Measurements from ENCODE around the gene HSPA1B. TPM values are rescaled to one million over a fixed set of nuclear protein-coding genes. Genes with fewer than 3 reads are reported as not detected.
"Not testable (repeated sequence)": the region's sequence is repeated elsewhere in the genome, so short reads cannot be mapped to it uniquely, and the experiment has no call there.

Gene HSPA1B
- total RNA-seq, 1 experiment from 2014 or later: 214 TPM

- BruUV-seq (replicated peaks): no TSS peak
- Histone ChIP-seq H3K27ac (ENCODE audit: low read depth, low read length) (no peak overlapping the region), H3K79me2 (ENCODE audit: insufficient read depth, low read length) (peaks cover 31% of the 10 kb centered on the region), H2AFZ (ENCODE audit: low read depth, low read length, poor library complexity, severe bottlenecking) (no peak overlapping the region), H3K9me2 (ENCODE audit: insufficient read depth) (no peaks in the 10 kb centered on the region), H3K4me1 (ENCODE audit: control insufficient read depth in 1 of 2, insufficient read depth in 2 of 2, low read length in 2 of 2) (peaks cover 17 to 32% of the 10 kb centered on the region in 2 experiments), H3K4me2 (ENCODE audit: low read length) (no peak overlapping the region), H3K27me3 (ENCODE audit: insufficient read depth, low read length) (no peaks in the 10 kb centered on the region), H4K20me1 (ENCODE audit: insufficient read depth) (no peaks in the 10 kb centered on the region), H3K9ac (ENCODE audit: low read length) (no peak overlapping the region), H3K9me3 (ENCODE audit: control insufficient read depth in 1 of 2, insufficient read depth in 1 of 2, low read depth in 1 of 2, low read length in 2 of 2) (no peaks in the 10 kb centered on the region), H3K4me3 (replicated peaks in 1 of 2; ENCODE audit: low read depth in 1 of 2, low read length in 2 of 2) (no peak overlapping the region), H3K36me3 (ENCODE audit: control insufficient read depth in 1 of 2, insufficient read depth in 2 of 2, low read length in 2 of 2) (peaks cover 6 to 7% of the 10 kb centered on the region in 2 experiments; a peak in 3 of 4 replicates)
- CTCF ChIA-PET: no interaction called here
- intact Hi-C loops (cut with micrococcal nuclease): no loop called here
- no peak for ATAC-seq
- RAD21 ChIA-PET (ENCODE audit: low non-redundant PET in 1 of 2, low total read pairs in 2 of 2, uncharacterized antibody in 2 of 2, unreplicated experiment in 2 of 2): no interaction called here
- POLR2A ChIA-PET: no interaction called here
- DNase-seq (ENCODE audit: low read depth, low spot score): no peak
- TF ChIP-seq FOSL1 (IDR thresholded peaks at IDR 0.05; ENCODE audit: low read depth) (no peak), ELF1 (IDR thresholded peaks at IDR 0.05; ENCODE audit: borderline replicate concordance, low read depth) (no peak), EZH2phosphoT487 (IDR thresholded peaks at IDR 0.05; ENCODE audit: borderline replicate concordance) (no peak), TCF7L2 (IDR thresholded peaks at IDR 0.05; ENCODE audit: borderline replicate concordance, extremely low read depth, insufficient read depth, insufficient read length) (no peak)
These were observed 29.9 kb upstream of the HSPA1B start for GRCh38 chr6:31797588-31797987.

- Histone ChIP-seq H3K9me2 (ENCODE audit: insufficient read depth) (no peaks in the 10 kb centered on the region), H3K9me3 (ENCODE audit: control insufficient read depth in 1 of 2, insufficient read depth in 1 of 2, low read depth in 1 of 2, low read length in 2 of 2) (no peaks in the 10 kb centered on the region), H3K9ac (ENCODE audit: low read length) (no peak overlapping the region), H3K27ac (ENCODE audit: low read depth, low read length) (no peak overlapping the region), H3K4me2 (ENCODE audit: low read length) (no peak overlapping the region), H2AFZ (ENCODE audit: low read depth, low read length, poor library complexity, severe bottlenecking) (no peak overlapping the region), H3K27me3 (ENCODE audit: insufficient read depth, low read length) (no peaks in the 10 kb centered on the region), H3K79me2 (ENCODE audit: insufficient read depth, low read length) (peaks cover 29% of the 10 kb centered on the region), H4K20me1 (ENCODE audit: insufficient read depth) (no peaks in the 10 kb centered on the region), H3K4me1 (ENCODE audit: control insufficient read depth in 1 of 2, insufficient read depth in 2 of 2, low read length in 2 of 2) (peaks cover 6 to 12% of the 10 kb centered on the region in 2 experiments), H3K4me3 (replicated peaks in 1 of 2; ENCODE audit: low read depth in 1 of 2, low read length in 2 of 2) (no peak overlapping the region), H3K36me3 (ENCODE audit: control insufficient read depth in 1 of 2, insufficient read depth in 2 of 2, low read length in 2 of 2) (peaks cover 6 to 12% of the 10 kb centered on the region in 2 experiments; a peak in 3 of 4 replicates)
- ChIA-PET POLR2A (interaction anchor here (1.3 to 1.5 kb wide), 2 partner anchors 15 to 28 kb away, joined by 3 to 5 read pairs; partner anchors contain the start of gene HSPA1B), RAD21 (ENCODE audit: low non-redundant PET in 1 of 2, low total read pairs in 2 of 2, uncharacterized antibody in 2 of 2, unreplicated experiment in 2 of 2) (no interaction called here), CTCF (no interaction called here)
- BruUV-seq (replicated peaks): no TSS peak
- ATAC-seq (no peak), DNase-seq (ENCODE audit: low read depth, low spot score) (no peak)
- intact Hi-C loops (cut with micrococcal nuclease): no loop called here
- no peak for TF ChIP-seq SP1 (IDR thresholded peaks at IDR 0.05; ENCODE audit: low read depth)
- no peak for TF ChIP-seq REST (IDR thresholded peaks at IDR 0.05; ENCODE audit: low read depth)
- no peak for TF ChIP-seq RAD21 (IDR thresholded peaks at IDR 0.05; ENCODE audit: low read depth)
- TF ChIP-seq CEBPB (IDR thresholded peaks at IDR 0.05; ENCODE audit: low read depth): no peak
These were observed 27.8 kb upstream of the HSPA1B start for GRCh38 chr6:31799781-31800180.

GRCh38 chr6:31801031-31801927 is 26.3 kb upstream of the HSPA1B start:
- DNase-seq (ENCODE audit: low read depth, low spot score): not testable (repeated sequence)

More at GRCh38 chr6:31801031-31801927, 26.3 kb upstream of the HSPA1B start:
- H4K20me1 ChIP-seq (ENCODE audit: insufficient read depth); intact Hi-C loops (cut with micrococcal nuclease); BruUV-seq (replicated peaks); H3K27ac ChIP-seq (ENCODE audit: low read depth, low read length); H3K9ac ChIP-seq (ENCODE audit: low read length); H3K9me2 ChIP-seq (ENCODE audit: insufficient read depth); RAD21 ChIA-PET (ENCODE audit: low non-redundant PET in 1 of 2, low total read pairs in 2 of 2, uncharacterized antibody in 2 of 2, unreplicated experiment in 2 of 2); H2AFZ ChIP-seq (ENCODE audit: low read depth, low read length, poor library complexity, severe bottlenecking); H3K4me3 ChIP-seq (replicated peaks in 1 of 2; ENCODE audit: low read depth in 1 of 2, low read length in 2 of 2); H3K4me2 ChIP-seq (ENCODE audit: low read length); H3K27me3 ChIP-seq (ENCODE audit: insufficient read depth, low read length); ATAC-seq; CTCF ChIA-PET; H3K9me3 ChIP-seq (ENCODE audit: control insufficient read depth in 1 of 2, insufficient read depth in 1 of 2, low read depth in 1 of 2, low read length in 2 of 2): not testable (repeated sequence)
- Histone ChIP-seq H3K4me1 (ENCODE audit: control insufficient read depth in 1 of 2, insufficient read depth in 2 of 2, low read length in 2 of 2) (peaks cover 8 to 15% of the 10 kb centered on the region in 2 experiments), H3K79me2 (ENCODE audit: insufficient read depth, low read length) (peaks cover 35% of the 10 kb centered on the region), H3K36me3 (ENCODE audit: control insufficient read depth in 1 of 2, insufficient read depth in 2 of 2, low read length in 2 of 2) (peaks cover 6 to 12% of the 10 kb centered on the region in 2 experiments; a peak in 3 of 4 replicates)
- POLR2A ChIA-PET: interaction anchor here (1.3 to 1.5 kb wide), 2 partner anchors 13 to 26 kb away, joined by 3 to 5 read pairs; partner anchors contain the start of gene HSPA1B
